GM23248 (cell line): Measurements from ENCODE around the gene HDHD3. TPM values are rescaled to one million over a fixed set of nuclear protein-coding genes. Genes with fewer than 3 reads are reported as not detected.

Experiments
- DNase-seq: peaks from one replicate; pipeline ENCODE4 v3.0.0-alpha.2; 2015
- H2AFZ ChIP-seq: fragments of 200-600 bp; sonication (generic); 2 replicates; pipeline ENCODE4 v1.6.1; 2016; ENCODE audit warnings: antibody characterized with exemption
- H3F3A ChIP-seq: fragments of 200-600 bp; sonication (generic); 2 replicates; pipeline ENCODE4 v1.6.1; 2016; ENCODE audit warnings: mild to moderate bottlenecking, antibody characterized with exemption, mixed run types; ENCODE audit not compliant: insufficient read depth
- H3K27ac ChIP-seq: fragments of 200-600 bp; sonication (generic); 2 replicates; pipeline ENCODE4 v1.5.1; 2016; ENCODE audit warnings: mild to moderate bottlenecking
- H3K27me3 ChIP-seq: fragments of 200-600 bp; sonication (generic); replicated peaks from 2 replicates; pipeline ENCODE4 v1.6.1; 2016; ENCODE audit warnings: mild to moderate bottlenecking; ENCODE audit not compliant: insufficient read depth
- H3K36me3 ChIP-seq: fragments of 200-600 bp; sonication (generic); 2 replicates; pipeline ENCODE4 v1.6.1; 2016; ENCODE audit warnings: low read depth, mild to moderate bottlenecking
- H3K4me1 ChIP-seq: fragments of 200-600 bp; sonication (generic); 2 replicates; pipeline ENCODE4 v1.6.1; 2016; ENCODE audit warnings: mild to moderate bottlenecking; ENCODE audit not compliant: insufficient read depth
- H3K4me2 ChIP-seq: fragments of 200-600 bp; sonication (generic); one replicate; pipeline ENCODE4 v1.6.1; 2016; ENCODE audit warnings: mild to moderate bottlenecking; ENCODE audit not compliant: unreplicated experiment
- H3K4me3 ChIP-seq: fragments of 200-600 bp; sonication (generic); 2 replicates; pipeline ENCODE4 v1.5.1; 2016; ENCODE audit warnings: mild to moderate bottlenecking
- H3K79me2 ChIP-seq: fragments of 200-600 bp; sonication (generic); 2 replicates; pipeline ENCODE4 v1.6.1; 2016; ENCODE audit warnings: mild to moderate bottlenecking; ENCODE audit not compliant: insufficient read depth
- H3K9ac ChIP-seq: fragments of 200-600 bp; sonication (generic); 2 replicates; pipeline ENCODE4 v1.6.1; 2016; ENCODE audit warnings: mild to moderate bottlenecking
- H3K9me2 ChIP-seq: fragments of 200-600 bp; sonication (generic); 2 replicates; pipeline ENCODE4 v1.6.1; 2016; ENCODE audit warnings: mixed run types, mild to moderate bottlenecking, moderate library complexity; ENCODE audit not compliant: insufficient read depth
- H3K9me3 ChIP-seq: fragments of 200-600 bp; sonication (generic); one replicate; pipeline ENCODE4 v1.6.1; 2017; ENCODE audit warnings: low read depth
- H4K20me1 ChIP-seq: fragments of 200-600 bp; sonication (generic); 2 replicates; pipeline ENCODE4 v1.6.0; 2016; ENCODE audit not compliant: insufficient read depth
- EZH2 ChIP-seq: fragments of 200-600 bp; sonication (generic); IDR thresholded peaks from 2 replicates; pipeline ENCODE4 v1.6.1; 2018; ENCODE audit warnings: antibody characterized with exemption, mild to moderate bottlenecking; ENCODE audit not compliant: insufficient read depth, poor library complexity, severe bottlenecking
- EZH2phosphoT487 ChIP-seq: fragments of 200-600 bp; sonication (generic); IDR thresholded peaks from 2 replicates; pipeline ENCODE4 v1.6.1; 2018; ENCODE audit warnings: antibody characterized with exemption, moderate library complexity, mild to moderate bottlenecking, low read depth; ENCODE audit not compliant: insufficient read depth
- WGBS, 2 experiments: methylation state at CpG; one replicate each; pipeline ENCODE4 v1.1.6; 2015 to 2017; ENCODE audit warnings: low lambda C conversion rate in 2 of 2, low coverage in 1 of 2; ENCODE audit errors: missing lambda C conversion rate in 2 of 2; 5-methylcytosine and 5-hydroxymethylcytosine counted together
- in situ Hi-C: fragments of 300-500 bp; cut with MboI; formaldehyde crosslinking; loops from 2 replicates; pipeline ENCODE4 v1.15.0; 2020
- polyA plus RNA-seq: library from polyadenylated mRNA; unstranded; fragments of >200 nt; fragmentation: Nextera tagmentation; extraction: Ambion mirVana; gene quantifications from 2 replicates; pipeline ENCODE4 v1.2.1, GENCODE V29; 2016
- total RNA-seq: library from RNA; depleted of rRNA; stranded (reverse); fragments of >200 nt; shearing (Covaris generic); gene quantifications from 2 replicates; pipeline ENCODE4 v1.2.3, GENCODE V29; 2014

HDHD3 gene
- total and polyA plus RNA-seq, 2 experiments from 2014 or later: 8.3 to 13.2 TPM

GRCh38 chr9:113403646-113404045 is 26.9 kb upstream of the HDHD3 start:
- DNase-seq: peak; percentile 28
- H3K9me2 ChIP-seq: no peaks in the 10 kb centered on the region
- no peak overlapping the region for H3K4me2 ChIP-seq
- TF ChIP-seq EZH2 (no peak), EZH2phosphoT487 (no peak)
- H3K36me3 ChIP-seq: peaks cover 5% of the 10 kb centered on the region; the same call in 1 of the 2 replicates
- no peak overlapping the region for H2AFZ ChIP-seq
- H3K9ac ChIP-seq: no peak overlapping the region
- 75 to 90% methylated on average over 2 of the region's 2 CpGs for WGBS, 2 experiments
- H3K27ac ChIP-seq: no peak overlapping the region
- H3K4me1 ChIP-seq: peaks cover under 1% of the 10 kb centered on the region; the same call in 1 of the 2 replicates
- peaks cover 41% of the 10 kb centered on the region for H3K79me2 ChIP-seq
- in situ Hi-C loops: no loop called here
- H3K4me3 ChIP-seq: no peak overlapping the region
- H4K20me1 ChIP-seq: no peaks in the 10 kb centered on the region
- H3K9me3 ChIP-seq: no peaks in the 10 kb centered on the region
- peaks cover 28% of the 10 kb centered on the region; the same call in 1 of the 2 replicates for H3F3A ChIP-seq
- no peaks in the 10 kb centered on the region for H3K27me3 ChIP-seq

GRCh38 chr9:113401027-113401792 is 24.4 kb upstream of the HDHD3 start, which contains the start of gene ALAD:
TSS of gene ALAD (minus strand) at chr9:113401284. CDS start at chr9:113393559, 7,725 bp downstream.
- H3K4me2 ChIP-seq: peak within 1 kb of the TSS; percentile 90
- 3% methylated on average over 40 to 45 of the region's 50 CpGs for WGBS, 2 experiments
- H3K9me2 ChIP-seq: no peaks in the 10 kb centered on the region
- peak within 1 kb of the TSS; percentile 37; the same call in 1 of the 2 replicates for H3K27ac ChIP-seq
- peak within 1 kb of the TSS; percentile 97 for H2AFZ ChIP-seq
- no peaks in the 10 kb centered on the region for H4K20me1 ChIP-seq
- no peaks in the 10 kb centered on the region for H3K9me3 ChIP-seq
- H3K36me3 ChIP-seq: no peaks in the 10 kb centered on the region
- H3F3A ChIP-seq: peaks cover 20% of the 10 kb centered on the region; the same call in 1 of the 2 replicates
- peaks cover 20% of the 10 kb centered on the region; the same call in 1 of the 2 replicates for H3K79me2 ChIP-seq
- peaks cover 10% of the 10 kb centered on the region for H3K4me1 ChIP-seq
- H3K9ac ChIP-seq: peak within 1 kb of the TSS; percentile 74
- DNase-seq: peak; percentile 99
- H3K27me3 ChIP-seq: no peaks in the 10 kb centered on the region
- in situ Hi-C loops: no loop called here
- H3K4me3 ChIP-seq: peak within 1 kb of the TSS; percentile 91
- TF ChIP-seq EZH2phosphoT487 (no peak), EZH2 (no peak)

- H3K27me3 ChIP-seq: no peaks in the 10 kb centered on the region
- H3K79me2 ChIP-seq: peaks cover 20% of the 10 kb centered on the region
- H3K9ac ChIP-seq: no peak overlapping the region
- H4K20me1 ChIP-seq: no peaks in the 10 kb centered on the region
- no peak for TF ChIP-seq EZH2
- TF ChIP-seq EZH2phosphoT487: no peak
- no peaks in the 10 kb centered on the region for H3K36me3 ChIP-seq
- peaks cover 10% of the 10 kb centered on the region for H3K4me1 ChIP-seq
- peaks cover 20% of the 10 kb centered on the region; the same call in 1 of the 2 replicates for H3F3A ChIP-seq
- WGBS, 2 experiments: 79 to 81% methylated on average over 3 of the region's 3 CpGs
- H2AFZ ChIP-seq: no peak overlapping the region
- no peaks in the 10 kb centered on the region for H3K9me2 ChIP-seq
- no peak overlapping the region for H3K27ac ChIP-seq
- no peak overlapping the region for H3K4me3 ChIP-seq
- H3K4me2 ChIP-seq: peak overlapping the region; percentile 88
- in situ Hi-C loops: no loop called here
- DNase-seq: no peak
- no peaks in the 10 kb centered on the region for H3K9me3 ChIP-seq
Measured at GRCh38 chr9:113399646-113400200, 22.9 kb upstream of the HDHD3 start.

- Histone ChIP-seq H3K9ac (no peak overlapping the region), H3K4me1 (peaks cover 10% of the 10 kb centered on the region), H3K9me2 (no peaks in the 10 kb centered on the region), H4K20me1 (no peaks in the 10 kb centered on the region), H3K27ac (no peak overlapping the region), H3K9me3 (no peaks in the 10 kb centered on the region), H2AFZ (no peak overlapping the region), H3K79me2 (peaks cover 20% of the 10 kb centered on the region), H3F3A (peaks cover 20% of the 10 kb centered on the region; the same call in 1 of the 2 replicates), H3K27me3 (no peaks in the 10 kb centered on the region), H3K4me2 (no peak overlapping the region), H3K36me3 (no peaks in the 10 kb centered on the region), H3K4me3 (no peak overlapping the region)
- peak; percentile 8 for DNase-seq
- TF ChIP-seq EZH2phosphoT487 (no peak), EZH2 (no peak)
- WGBS, 2 experiments: 87 to 92% methylated on average over 5 of the region's 5 CpGs
- in situ Hi-C loops: no loop called here
Measured at GRCh38 chr9:113398796-113399195, 22.0 kb upstream of the HDHD3 start.
